GM11168 (cell line): Measurements from ENCODE around the gene RPP30.
"Not testable (repeated sequence)": the region's sequence is repeated elsewhere in the genome, so short reads cannot be mapped to it uniquely, and the experiment has no call there.

Experiments
- in situ Hi-C: fragments of 300-500 bp; cut with MboI; formaldehyde crosslinking; loops from one replicate; pipeline ENCODE4 v1.12.0; 2022; ENCODE audit warnings: low sequenced_read_pairs; ENCODE audit not compliant: unreplicated experiment

The RPP30 gene

GRCh38 chr10:90866050-90866598, 5.7 kb upstream of the RPP30 start:
- in situ Hi-C loops = loop anchor here (10.0 kb wide), 1 partner anchor 131 kb away; no protein-coding TSS in a partner anchor

DNA sequence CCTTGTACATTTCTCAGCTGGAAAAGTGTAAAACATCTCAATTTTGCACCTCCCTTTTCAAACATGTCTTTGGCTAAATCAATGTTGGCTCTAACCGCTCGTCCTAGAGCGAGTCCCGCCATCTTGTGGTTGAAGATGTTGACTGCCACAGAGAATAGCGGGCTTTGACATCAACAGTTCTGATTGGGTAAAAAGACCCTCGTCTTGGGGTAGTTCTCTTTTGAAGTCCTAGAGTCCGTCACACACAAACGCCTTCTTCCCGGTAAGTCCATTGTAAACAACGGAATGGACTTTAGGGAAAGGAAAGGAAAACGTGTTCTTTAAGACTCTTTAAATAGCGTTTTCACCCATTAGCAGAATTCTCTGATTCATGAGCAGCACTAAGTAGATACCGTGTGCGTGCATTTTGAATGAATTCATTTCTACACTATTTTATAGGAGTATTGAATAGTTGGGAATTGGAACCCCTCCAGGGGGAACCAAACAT, 452 bp upstream of the RPP30 start:
- in situ Hi-C loops = no loop called here

DNA sequence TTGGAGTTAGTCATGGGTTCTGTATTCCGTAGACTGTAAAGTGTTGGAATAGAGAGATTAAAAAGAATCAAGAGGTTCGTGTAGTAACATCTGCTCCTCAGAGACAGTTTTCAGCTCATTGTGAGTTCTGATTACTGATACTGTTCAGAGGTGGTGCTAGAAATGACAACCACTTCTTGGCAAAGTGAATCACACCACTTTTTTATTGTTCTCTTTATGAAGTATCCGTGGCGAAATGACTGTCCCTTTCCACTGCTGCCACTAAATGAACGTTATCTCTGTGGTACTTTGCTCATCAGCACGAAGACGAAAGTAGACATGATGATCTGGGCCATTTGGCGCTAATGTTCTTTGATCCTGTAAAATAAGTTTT, 860 bp downstream of the RPP30 start:
- in situ Hi-C loops = no loop called here

DNA sequence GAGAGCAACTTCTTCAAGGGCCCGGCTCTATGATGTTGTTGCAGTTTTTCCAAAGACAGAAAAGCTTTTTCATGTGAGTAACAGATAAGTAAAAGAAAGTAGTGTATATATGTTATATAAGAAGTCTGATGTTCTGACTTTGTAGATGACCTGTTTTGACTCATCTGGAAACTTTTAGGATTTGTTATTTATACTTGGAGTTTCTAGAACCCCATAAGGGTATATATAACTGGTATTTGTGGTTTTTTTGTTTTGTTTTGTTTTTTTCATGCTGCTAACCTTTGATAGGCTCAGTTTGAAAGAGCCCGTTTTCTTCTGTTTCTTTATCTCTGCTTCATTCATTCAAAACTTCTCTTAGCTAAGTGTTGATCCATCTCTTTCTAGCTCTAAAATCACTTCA, 7.3 kb downstream of the RPP30 start:
- in situ Hi-C loops = no loop called here

- in situ Hi-C loops = not testable (repeated sequence)
Measured at GRCh38 chr10:90880059-90880719, 8.4 kb downstream of the RPP30 start.

- in situ Hi-C loops = no loop called here
Measured at GRCh38 chr10:90884431-90884830, 12.7 kb downstream of the RPP30 start.

DNA sequence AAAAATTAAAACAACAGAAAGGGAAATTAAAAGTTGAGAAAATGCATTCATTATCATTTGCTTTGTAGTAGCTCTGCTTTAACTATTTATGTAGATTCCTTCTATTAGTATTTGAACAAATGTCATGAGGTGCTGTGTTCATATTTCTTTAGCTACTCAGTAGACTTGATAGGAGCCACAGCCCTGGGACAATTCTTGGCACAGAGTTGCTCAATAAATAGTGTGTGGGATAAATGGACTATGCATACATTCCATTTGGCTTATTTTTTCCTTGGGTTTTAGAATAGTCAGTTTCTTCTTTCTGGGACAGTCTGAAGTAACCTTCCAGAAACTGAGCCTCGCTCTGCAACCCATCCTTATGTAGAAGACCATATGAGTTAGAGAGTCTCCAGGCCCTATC, 13.4 kb downstream of the RPP30 start:
- in situ Hi-C loops = no loop called here

- in situ Hi-C loops = no loop called here
Measured at GRCh38 chr10:90887555-90887954, 15.8 kb downstream of the RPP30 start.

DNA sequence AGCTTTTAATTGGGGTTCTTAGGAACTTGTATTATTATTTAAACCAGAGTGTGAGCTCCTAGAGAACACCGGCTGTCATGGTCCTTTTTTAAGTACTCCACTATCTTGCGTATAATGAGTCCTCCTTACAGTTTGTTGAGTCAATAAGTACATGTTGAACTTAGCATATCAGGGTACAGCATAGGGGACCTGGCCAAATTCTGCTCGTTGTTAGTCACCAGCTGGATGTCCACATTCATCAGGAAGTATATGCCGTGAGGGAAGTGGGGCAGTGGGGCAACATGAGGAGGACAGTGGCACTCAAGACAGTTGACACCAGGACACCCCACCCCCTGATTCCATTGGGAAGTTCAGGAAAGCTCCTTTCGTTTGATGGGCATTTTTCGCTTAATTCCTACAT, 16.6 kb downstream of the RPP30 start:
- in situ Hi-C loops = no loop called here

- in situ Hi-C loops = no loop called here
Measured at GRCh38 chr10:90889636-90890035, 17.9 kb downstream of the RPP30 start.

DNA sequence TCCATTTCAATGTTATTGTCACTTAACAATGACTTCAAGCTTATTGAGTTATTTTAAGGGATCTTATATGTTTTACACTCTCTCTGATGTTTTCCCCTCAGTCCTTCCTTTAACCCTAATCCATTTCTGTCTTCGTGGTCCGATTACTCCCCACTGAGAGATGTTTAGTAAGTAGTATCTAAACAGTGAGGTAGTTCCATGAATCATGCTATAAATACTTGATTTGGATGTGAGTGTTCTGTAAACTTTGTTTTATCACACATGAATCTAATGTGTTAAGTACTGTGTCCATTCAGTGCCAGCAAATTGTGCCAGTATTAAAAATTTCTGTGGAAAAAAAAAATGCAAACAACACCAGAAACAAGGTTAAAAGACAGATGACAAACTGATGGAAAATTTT, 18.6 kb downstream of the RPP30 start:
- in situ Hi-C loops = no loop called here

GRCh38 chr10:90893190-90893589, 21.4 kb downstream of the RPP30 start:
- in situ Hi-C loops = no loop called here

DNA sequence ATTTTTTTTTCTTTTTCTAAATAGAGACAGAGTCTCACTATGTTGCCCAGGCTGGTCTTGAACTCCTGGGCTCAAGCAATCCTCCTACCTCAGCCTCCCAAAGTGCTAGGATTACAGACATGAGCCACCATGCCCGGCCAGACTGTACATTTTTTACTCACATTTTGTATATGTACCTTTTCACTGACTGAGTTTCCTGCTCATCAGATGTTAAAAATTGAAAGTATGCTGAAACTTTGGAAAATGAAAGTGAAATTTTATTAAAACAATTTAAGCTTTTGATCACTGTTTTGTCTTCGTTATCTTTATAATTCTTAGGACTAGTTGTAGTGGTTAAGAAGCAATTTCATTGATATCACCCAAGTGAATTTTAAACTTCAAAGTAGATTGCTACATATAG, 25.1 kb downstream of the RPP30 start:
- in situ Hi-C loops = not testable (repeated sequence)

GRCh38 chr10:90905925-90906324, 34.2 kb downstream of the RPP30 start:
- in situ Hi-C loops = no loop called here

GRCh38 chr10:90906596-90906995, 34.8 kb downstream of the RPP30 start:
- in situ Hi-C loops = no loop called here

DNA sequence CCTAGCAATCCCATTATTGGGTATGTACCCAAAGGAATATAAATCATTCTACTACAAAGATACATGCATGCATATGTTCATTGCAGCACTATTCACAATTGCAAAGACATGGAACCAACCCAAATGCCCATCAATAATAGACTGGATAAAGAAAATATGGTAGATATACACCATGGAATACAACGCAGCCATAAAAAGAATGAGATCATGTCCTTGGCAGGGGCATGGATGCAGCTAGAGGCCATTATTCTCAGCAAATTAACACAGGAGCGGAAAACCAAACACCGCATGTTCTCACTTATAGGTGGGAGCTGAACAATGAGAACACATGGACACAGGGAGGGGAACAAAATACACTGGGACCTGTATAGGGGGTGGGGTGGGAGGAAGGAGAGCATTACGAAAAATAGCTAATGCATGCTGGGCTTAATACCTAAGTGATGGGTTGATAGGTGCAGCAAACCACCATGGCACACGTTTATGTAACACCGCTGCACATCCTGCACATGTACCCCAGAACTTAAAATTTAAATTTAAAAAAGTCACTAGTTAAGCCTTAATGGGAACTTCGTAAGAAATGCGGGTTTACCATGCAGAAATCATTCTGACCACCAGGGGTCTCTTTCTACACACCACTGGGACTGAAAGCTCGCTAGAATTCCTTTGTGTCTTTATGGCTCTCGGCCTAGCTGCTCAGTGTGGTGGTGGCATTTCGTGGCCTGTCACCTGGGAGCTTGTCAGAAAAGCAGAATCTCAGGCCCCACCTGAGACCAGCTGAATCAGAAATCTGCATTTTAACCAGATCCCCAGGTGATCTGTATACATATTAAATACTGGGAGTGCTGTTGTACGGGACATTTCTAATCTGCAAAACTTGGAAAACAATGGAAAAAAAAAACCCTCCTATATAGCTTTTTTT, 39.6 kb downstream of the RPP30 start:
- in situ Hi-C loops = loop anchor here (5.0 kb wide), 1 partner anchor 341 kb away; no protein-coding TSS in a partner anchor

DNA sequence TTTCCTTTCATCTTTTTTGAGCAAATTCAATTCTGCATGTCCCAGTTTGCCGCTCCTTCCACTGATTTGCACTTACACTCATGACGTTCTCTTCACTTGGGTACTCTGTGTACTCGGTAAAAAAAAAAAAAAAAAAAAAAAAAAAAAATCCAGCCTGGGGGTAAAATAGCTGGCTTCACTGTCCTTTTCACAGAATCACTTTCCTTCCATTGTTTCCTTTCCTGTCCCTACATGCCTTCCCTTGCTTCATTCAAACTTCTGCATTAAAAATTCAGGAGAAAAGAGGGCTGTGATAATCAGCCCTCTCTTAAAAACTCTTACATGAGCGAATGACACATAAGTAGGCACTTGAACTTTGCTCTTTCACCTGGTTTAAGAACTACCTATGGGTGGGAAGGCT, 40.4 kb downstream of the RPP30 start:
- in situ Hi-C loops = loop anchor here (5.0 kb wide), 1 partner anchor 340 kb away; no protein-coding TSS in a partner anchor

GRCh38 chr10:90912854-90913479, 41.2 kb downstream of the RPP30 start:
- in situ Hi-C loops = loop anchor here (5.0 kb wide), 1 partner anchor 339 kb away; no protein-coding TSS in a partner anchor

DNA sequence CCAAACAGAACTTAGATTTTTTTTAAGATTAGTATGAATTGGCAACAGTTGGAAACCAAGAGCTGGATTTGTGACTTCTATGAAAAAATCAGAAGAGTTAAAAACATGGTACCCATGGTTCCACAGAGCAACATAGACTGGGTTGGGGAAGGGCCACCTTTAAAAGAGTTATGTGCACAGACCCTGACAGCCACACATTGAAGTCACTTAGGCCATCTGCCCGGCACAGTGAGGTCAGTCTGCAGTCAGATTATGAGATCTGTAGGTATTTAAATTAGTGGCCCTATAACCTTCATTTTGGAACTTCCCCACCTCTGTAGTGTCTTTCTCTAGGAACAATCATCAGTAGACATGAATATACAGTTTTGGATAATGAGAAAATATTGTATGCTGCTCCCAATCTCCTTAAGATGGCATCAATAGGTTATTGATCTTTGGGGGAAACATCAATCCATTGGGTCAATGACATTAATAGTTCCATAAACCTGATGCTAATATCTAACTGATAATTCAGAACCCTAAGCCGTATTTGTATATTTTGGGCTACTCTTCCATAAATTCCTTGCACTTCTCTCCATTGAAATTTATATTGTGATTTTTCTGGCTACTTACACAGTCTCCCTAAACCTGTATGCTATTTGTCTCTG, 42.1 kb downstream of the RPP30 start:
- in situ Hi-C loops = loop anchor here (5.0 kb wide), 1 partner anchor 338 kb away; no protein-coding TSS in a partner anchor
